ENCODE data around the gene RYR1.
"Not testable (repeated sequence)": the region's sequence is repeated elsewhere in the genome, so short reads cannot be mapped to it uniquely, and the experiment has no call there.

RYR1 gene

DNA sequence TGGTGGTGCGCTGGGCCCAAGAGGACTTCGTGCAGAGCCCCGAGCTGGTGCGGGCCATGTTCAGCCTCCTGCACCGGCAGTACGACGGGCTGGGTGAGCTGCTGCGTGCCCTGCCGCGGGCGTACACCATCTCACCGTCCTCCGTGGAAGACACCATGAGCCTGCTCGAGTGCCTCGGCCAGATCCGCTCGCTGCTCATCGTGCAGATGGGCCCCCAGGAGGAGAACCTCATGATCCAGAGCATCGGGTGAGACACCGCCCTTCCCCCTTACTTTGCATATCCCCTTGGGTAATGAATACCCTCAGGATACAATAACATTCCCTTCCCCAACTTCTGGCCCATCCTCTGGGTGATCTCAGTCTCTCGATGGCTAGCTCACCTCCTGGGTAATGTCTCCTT lies 60.9 kb downstream of the RYR1 start:
- DNase-seq: no peak

DNA sequence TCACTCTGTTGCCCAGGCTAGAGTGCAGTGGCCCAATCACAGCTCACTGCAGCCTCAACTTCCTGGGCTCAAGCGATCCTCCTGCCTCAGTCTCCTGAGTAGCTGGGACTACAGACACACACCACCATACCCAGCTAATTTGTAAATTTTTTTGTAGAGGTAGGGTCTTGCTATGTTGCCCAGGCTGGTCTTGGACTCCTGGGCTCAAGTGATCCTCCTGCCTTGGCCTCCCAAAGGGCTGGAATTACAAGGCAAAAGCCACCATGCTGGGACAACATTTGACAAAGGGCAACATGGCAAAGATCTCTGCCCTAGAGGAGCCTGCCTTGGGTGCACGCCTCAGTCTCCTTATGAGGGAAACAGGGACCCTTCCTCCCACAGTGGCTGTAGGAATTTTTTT lies 61.9 kb downstream of the RYR1 start:
- not testable (repeated sequence) for DNase-seq

DNA sequence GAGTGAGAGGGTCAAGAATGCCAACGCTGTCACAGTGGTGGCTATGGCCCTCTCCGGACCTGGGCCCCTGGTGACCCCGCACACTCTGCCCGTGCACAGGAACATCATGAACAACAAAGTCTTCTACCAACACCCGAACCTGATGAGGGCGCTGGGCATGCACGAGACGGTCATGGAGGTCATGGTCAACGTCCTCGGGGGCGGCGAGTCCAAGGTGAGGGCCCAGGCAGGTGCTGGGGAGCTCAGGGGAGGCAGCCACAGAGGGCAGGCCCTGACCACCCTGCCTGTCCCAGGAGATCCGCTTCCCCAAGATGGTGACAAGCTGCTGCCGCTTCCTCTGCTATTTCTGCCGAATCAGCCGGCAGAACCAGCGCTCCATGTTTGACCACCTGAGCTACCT lies 62.6 kb downstream of the RYR1 start:
- no peak for DNase-seq

DNA sequence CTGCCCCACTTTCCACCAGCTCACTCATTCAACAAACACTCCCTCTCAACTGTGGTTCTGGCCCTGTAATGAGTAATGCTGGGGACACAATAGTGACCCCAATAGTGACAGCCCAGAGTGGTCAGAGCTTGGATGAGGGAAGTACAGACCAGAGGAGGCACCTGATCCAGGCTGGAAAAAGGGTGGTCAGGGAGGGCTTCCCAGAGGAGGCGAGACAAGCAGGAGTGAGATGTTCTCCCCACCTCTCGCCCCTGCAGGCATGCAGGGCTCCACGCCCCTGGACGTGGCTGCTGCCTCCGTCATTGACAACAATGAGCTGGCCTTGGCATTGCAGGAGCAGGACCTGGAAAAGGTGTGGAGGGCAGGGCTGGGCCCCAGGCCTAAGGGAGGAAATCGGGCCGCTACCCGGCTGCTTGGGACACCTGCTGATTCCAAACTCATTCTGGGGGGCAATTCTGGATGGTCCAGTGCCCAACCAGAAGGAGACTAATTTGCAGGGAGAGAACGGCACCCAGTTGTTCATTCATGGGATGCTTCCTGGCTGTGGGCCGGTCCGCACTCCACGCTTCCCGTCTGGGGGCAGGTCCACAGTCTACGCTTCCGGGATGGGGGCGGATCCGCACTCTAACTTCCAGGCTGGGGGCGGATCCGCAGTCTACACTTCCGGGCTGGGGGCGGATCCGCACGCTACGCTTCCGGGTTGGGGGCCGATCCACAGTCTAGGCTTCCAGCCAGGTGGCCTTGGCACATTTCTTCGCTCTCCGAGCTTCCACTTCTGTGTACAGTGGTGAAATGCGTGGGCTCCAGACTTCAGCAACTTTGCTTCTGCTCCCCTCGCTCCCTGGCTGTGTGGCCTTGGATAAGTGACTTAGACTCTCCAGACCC lies 63.4 kb downstream of the RYR1 start:
- no peak for DNase-seq

DNA sequence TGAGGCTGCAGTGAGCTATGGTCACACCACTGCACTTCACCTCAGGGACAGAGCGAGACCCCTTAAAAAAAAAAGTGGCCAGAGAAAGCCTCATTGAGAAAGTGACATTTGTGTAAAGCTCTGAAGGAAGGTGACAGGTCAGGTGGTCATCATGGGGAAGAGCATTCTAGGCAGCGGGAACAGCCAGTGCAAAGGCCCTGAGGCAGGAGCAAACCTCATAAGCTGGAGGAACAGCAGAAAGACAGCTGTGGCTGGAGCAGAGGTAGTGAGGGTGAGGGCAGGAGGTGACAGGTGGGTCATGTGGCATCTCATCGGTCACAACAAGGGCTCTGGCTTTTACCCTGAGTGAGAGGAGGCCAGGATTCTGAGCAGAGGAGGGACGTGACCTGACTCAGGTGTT lies 64.4 kb downstream of the RYR1 start:
- DNase-seq: no peak

DNA sequence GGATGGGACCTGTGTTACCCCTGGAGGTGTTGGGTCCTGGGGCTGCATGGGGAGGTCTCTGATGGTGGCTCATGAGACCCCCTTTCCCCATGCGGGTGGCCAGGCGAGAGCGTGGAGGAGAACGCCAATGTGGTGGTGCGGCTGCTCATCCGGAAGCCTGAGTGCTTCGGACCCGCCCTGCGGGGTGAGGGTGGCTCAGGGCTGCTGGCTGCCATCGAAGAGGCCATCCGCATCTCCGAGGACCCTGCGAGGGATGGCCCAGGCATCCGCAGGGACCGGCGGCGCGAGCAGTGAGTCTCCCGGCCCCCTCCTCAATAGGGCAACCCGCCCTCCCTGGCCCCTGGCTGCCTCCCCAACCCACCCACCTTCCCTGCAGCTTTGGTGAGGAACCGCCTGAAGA lies 66.0 kb downstream of the RYR1 start:
- no peak for DNase-seq

DNA sequence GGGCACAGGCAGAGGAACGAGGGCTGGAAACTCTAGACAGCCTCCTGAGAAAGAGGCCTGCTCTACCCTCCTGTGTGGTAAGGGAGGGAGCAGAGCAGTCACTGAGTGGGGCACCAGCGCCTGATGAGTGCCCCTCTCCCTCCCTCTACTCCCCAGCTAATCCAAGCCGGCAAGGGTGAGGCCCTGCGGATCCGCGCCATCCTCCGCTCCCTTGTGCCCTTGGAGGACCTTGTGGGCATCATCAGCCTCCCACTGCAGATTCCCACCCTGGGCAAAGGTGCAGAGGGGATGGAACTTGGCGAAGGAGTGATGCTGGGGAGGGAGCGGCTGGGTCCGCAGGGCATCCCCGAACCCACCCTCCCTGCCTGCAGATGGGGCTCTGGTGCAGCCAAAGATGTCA lies 67.0 kb downstream of the RYR1 start:
- DNase-seq: no peak

DNA sequence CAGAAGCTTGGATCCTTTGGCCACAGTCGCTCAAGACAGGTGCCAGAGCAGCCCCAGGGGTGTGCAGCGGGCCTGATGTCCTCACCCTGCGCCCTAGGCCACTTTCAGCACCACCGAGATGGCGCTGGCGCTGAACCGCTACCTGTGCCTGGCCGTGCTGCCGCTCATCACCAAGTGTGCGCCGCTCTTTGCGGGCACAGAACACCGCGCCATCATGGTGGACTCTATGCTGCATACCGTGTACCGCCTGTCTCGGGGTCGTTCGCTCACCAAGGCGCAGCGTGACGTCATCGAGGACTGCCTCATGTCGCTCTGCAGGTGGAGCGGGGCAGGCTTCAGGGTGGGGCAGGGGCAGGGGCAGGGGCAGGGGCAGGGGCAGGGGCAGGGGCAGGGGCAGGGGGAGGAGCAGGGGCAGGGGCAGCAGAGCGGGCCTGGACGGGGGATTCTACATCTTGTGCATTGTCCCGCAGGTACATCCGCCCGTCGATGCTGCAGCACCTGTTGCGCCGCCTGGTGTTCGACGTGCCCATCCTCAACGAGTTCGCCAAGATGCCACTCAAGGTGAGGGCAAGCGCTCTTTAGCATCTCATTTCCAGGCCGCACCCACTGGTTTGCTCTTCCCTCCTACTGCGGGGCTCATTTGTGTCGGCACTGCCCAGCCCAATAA lies 69.1 kb downstream of the RYR1 start:
- no peak for DNase-seq

DNA sequence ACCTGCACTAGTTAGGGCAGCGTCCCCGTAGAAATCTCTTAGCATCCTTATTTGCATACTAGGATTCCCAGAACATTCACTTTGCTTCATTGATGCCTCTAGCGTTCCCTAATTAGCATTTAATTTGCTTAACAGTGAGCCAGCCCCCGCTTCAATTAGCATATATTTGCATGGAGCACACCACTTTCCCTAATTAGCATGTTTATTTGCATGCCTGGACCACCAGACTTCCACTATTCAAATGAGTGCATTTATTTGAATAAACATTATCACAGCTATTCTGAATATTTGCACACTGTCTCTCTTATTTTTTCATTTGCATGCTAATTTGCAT lies 69.6 kb downstream of the RYR1 start:
- DNase-seq: no peak

DNA sequence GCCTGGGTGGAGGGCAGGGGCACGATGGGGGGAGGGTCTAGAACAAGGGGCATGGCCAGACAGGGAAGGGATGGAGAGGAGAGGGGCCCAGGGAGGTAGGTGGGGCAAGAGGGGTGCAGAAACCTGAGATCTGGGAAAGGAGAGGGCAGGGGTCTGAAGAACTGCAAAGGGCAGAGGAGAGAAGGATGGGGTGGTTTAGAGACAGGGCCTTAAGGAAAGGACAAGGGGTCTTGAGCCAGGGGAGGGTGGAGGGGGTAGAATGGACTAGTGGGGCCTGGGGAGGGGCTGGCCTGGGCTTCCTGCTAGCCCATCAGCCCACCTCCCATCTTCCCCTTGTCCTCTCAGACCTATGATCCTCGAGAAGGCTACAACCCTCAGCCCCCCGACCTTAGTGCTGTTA lies 72.5 kb downstream of the RYR1 start:
- DNase-seq: no peak

DNA sequence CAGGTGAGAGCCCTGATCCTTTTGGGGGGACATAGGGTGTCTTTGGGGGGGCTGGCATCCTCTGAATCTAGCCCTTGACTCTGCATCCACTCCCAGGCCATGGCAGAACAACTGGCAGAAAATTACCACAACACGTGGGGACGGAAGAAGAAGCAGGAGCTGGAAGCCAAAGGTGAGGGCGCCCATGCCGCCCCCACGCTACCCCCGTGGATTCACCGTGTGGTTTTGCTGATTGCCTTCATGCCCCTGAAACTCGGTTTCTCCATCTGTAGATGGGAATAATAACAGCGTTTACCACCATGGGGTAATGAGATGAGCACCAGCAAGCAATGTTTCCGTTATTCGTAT lies 72.9 kb downstream of the RYR1 start:
- DNase-seq: no peak

DNA sequence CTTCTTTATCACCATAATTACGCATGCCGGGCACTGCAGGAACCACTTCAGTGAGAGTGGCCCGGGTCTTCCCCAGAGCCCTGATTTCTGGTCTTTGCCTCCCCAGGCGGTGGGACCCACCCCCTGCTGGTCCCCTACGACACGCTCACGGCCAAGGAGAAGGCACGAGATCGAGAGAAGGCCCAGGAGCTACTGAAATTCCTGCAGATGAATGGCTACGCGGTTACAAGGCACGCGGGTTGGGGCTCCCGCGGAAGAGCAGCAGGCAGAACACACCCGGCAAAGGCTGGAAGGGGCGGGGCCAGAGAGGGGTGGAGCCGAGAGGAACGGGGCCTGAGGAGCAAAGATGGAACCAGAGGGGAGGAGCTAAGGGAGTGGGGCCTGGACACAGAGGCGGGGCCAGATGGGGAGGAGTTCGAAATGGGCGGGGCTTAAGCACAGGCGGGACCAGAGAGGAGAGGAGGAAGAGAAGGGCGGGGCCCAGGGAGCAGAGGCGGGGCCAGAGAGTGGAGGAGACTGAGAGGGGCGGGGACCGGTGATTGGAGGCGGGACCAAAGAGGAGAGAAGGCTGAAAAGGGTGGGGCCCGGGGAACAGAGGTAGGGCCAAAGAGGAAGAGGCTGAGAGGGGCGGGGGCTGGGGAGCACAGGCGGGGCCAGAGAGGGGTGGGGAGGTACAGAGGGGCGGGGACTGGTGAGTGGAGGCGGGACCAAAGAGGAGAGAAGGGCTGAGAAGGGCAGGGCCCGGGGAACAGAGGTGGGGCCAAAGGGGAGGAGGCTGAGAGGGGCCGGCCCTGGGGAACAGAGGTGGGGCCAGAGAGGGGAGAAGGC lies 73.4 kb downstream of the RYR1 start:
- DNase-seq: peak; percentile 82 to 89

DNA sequence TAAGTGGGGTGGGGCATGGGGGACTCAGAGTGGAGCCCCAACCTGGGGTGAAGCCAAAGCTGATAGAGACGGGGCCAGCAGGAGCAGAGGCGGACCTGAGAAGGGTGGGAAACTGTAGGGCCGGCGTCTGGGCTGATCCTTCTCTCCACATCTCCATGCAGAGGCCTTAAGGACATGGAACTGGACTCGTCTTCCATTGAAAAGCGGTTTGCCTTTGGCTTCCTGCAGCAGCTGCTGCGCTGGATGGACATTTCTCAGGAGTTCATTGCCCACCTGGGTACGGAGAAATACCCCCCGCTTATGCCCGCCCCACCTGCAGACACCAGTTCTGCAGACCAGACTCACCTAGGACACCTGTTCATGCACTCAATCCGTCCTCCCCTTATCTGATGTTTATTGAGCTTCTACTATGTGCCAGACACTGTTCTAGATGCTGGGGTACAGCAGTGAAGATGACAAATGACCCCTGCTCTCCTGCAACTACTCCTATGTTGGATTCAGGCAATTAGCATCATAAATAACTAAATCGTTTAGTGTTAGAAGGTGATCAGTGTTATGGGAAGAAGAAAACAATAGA lies 74.1 kb downstream of the RYR1 start:
- no peak for DNase-seq

DNA sequence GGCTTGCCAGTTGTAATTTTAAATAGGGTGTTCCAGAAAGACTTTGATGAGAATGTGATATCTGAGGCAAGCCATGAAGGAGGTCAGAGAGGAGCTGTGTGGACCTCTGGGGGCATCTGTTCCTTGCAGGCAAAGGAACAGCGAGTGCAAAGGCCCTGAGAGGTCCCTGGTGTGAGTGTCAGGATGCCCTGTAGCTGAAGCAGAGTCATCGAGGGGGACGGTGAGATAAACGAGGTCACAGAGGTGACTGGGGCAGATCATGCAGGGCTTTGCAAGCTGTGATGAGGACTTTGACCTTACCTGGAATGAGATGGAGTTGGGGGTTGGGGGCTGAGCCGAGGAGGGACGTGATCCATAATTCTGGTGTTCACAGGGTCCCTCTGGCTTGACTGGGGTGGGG lies 75.0 kb downstream of the RYR1 start:
- no peak for DNase-seq

DNA sequence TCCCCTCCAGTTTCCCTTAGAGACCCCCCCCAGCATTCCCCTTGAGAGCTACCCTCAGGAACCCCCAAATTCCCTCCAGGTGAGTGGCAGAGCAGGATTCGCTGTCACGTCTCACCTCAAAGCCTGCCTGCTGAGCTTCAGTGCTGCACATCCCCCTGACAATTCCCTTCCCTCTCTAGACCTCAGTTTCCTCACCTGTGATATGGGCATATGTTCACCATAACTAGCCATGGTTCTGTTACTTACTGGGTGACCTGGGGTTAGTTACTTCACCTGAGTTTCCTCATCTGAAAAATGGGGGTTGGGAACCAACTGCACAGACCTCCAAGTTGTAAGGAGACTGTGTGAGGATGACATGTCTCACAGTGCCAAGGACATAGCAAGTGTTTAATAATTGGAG lies 75.5 kb downstream of the RYR1 start:
- no peak for DNase-seq

DNA sequence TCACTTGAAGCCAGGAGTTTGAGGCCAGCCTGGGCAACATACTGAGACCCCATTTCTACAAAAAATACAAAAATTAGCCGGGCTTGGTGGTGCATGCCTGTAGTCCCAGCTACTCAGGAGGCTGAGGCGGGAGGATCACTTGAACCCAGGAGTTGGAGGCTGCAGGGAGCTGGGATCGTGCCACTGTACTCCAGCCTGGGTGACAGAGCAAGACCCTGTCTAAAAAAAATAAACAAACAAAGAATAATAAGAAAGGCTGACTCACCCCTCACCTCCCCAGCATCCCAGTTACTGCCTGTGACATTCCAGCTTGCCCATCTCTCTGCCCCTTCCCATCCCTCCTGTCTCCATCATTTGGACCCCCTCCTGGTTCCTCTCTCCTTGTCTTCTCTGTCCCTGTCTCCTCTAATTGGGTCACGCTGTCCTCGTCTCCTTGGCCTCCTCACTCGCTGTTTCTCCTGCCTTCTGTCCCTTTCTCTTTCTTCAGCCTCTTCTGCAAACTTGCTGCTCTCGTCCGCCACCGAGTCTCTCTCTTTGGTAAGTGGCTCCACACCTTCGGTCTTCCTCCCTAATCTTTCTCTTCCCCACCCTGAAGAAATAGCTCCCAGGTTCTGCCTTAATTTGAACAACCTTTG lies 77.7 kb downstream of the RYR1 start:
- no peak for DNase-seq

DNA sequence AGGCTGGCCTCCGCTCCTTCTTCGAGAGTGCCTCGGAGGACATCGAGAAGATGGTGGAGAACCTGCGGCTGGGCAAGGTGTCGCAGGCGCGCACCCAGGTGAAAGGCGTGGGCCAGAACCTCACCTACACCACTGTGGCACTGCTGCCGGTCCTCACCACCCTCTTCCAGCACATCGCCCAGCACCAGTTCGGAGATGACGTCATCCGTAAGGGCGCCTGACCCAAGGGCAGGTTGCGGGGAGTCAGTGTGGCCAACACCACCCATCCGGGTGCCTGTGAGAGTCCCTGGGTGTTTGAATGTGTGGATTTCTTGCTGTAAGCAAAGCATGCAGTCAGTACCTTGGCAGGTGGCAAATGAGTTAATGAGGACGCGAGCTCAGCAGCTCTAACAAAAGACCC lies 78.8 kb downstream of the RYR1 start:
- DNase-seq: no peak

DNA sequence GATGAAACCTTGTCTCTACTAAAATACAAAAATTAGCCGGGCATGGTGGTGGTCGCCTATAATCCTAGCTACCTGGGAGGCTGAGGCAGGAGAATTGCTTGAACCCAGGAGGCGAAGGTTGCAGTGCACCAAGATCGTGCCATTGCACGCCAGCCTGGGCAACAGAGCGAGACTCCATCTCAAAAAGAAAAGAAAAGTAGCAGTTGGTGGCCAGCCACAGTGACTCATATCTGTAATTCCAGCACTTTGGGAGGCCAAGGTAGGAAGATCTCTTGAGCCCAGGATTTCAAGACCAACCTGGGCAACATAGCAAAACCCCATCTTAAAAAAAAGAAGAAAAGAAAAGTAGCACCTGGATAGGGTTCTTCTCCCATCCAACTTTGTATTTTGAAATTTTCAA lies 79.7 kb downstream of the RYR1 start:
- DNase-seq: not testable (repeated sequence)

DNA sequence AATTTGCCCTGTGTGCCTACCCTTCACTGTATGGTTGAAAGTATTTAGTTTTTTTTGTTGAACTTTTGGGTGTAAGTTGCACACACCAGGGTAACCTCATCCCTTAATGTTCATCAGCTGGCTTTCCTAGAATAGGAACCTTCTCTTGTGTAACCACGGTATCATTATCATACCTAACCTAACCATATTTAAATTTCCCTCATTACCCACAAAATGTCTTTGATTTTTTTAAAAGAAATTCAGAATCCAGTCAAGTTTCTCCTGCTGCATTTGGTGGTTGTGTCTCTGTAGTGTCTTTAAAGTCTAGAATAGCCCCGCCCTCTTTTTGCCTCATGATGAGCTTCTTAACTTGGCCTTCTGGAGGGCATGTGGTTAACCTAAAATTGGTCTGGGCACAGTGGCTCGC lies 80.3 kb downstream of the RYR1 start:
- DNase-seq: no peak

DNA sequence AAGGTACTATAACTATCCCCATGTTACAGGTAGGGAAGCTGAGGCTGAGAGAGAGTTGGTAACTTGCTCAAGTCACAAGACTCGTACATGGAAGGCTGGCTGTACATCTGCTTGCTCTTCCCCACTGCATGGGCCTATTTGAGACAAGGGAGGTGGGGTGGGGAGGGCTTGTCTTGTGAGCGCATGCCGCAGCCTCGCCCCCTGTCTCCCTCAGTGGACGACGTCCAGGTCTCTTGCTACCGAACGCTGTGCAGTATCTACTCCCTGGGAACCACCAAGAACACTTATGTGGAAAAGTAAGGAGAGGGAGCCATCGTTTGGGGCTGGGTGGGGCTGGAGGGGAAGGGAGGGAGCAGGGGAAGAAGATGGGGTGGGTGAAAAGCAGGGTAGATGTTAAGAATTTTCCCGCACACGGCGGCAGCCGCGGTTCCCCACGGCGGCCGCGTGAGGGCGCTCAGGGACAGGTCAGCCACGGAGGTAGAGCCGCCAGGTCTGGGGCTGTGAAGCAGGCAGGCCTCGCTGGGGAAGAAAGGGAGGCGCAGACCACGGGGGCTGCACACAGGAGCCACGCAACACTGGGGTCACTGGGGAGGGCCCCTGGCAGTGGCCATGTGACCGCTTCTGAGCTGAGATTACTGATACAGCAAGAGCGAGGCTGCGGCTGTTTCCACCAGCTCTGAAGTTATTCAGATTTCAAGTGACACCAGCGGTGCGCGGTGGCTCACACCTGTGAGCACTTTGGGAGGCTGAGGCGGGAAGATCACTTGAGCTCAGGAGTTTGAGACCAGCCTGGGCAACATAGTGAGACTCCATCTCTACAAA lies 81.5 kb downstream of the RYR1 start:
- peak; percentile 66 to 79 for DNase-seq

DNA sequence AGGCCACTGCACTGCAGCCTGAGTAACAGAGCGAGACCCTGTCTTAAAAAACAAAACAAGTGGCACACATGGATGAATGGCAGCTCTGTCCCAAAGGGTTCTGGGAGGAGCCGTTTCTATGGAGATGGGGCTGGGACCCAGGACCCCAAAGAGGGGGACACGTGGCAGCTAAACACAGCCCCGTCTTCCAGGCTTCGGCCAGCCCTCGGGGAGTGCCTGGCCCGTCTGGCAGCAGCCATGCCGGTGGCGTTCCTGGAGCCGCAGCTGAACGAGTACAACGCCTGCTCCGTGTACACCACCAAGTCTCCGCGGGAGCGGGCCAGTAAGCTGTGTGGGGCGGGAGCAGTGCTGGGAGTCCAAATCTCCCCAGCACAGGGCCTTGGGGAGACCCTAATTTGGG lies 82.4 kb downstream of the RYR1 start:
- no peak for DNase-seq

DNA sequence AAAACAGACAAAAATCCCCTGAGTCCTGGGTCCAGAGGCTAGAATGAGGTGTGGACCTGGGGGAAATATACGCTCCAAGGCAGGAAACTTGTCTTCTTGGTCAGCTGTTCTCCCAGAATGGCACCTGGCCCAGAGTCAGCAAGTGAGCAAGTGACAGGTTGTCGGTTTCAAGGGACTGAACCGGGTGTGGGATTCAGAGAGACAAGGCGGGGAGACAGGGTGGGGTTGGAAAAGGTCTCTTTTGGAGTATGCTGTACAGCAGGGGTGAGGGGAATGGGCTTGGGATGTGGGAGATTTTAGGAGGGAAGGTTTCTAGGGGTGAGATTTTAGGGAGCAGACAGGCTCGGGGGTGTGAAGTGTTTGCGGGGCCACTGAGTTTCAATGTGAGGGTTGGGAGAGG lies 83.3 kb downstream of the RYR1 start:
- no peak for DNase-seq
